Measurements from ENCODE around the gene SHISA9.
"Not testable (repeated sequence)": the region's sequence is repeated elsewhere in the genome, so short reads cannot be mapped to it uniquely, and the experiment has no call there.

DNA sequence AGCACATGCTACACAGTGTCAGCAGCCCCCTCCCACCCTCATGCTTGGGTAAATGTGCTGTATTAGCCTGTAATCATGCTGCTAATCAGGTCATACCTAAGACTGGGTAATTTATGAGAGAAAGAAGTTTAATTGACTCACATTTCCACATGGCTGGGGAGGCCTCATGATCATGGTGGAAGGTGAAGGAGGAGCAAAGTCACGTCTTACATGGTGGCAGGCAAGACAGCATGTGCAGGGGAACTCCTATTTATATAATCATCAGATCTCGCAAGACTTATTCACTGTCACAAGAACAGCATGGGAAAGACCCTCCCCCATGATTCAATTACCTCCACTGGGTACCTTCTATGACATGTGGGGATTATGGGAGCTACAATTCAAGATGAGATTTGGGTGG, 44.0 kb upstream of the SHISA9 start:
- TF ChIP-seq TAF1 (conservative IDR thresholded peaks at IDR 0.05); YY1 (IDR thresholded peaks at IDR 0.05); JUND (IDR thresholded peaks at IDR 0.05); SP1 (IDR thresholded peaks at IDR 0.05); RAD21 (IDR thresholded peaks at IDR 0.05); NR2F2 (IDR thresholded peaks at IDR 0.05): not testable (repeated sequence)
- TF ChIP-seq, protein P1, sequence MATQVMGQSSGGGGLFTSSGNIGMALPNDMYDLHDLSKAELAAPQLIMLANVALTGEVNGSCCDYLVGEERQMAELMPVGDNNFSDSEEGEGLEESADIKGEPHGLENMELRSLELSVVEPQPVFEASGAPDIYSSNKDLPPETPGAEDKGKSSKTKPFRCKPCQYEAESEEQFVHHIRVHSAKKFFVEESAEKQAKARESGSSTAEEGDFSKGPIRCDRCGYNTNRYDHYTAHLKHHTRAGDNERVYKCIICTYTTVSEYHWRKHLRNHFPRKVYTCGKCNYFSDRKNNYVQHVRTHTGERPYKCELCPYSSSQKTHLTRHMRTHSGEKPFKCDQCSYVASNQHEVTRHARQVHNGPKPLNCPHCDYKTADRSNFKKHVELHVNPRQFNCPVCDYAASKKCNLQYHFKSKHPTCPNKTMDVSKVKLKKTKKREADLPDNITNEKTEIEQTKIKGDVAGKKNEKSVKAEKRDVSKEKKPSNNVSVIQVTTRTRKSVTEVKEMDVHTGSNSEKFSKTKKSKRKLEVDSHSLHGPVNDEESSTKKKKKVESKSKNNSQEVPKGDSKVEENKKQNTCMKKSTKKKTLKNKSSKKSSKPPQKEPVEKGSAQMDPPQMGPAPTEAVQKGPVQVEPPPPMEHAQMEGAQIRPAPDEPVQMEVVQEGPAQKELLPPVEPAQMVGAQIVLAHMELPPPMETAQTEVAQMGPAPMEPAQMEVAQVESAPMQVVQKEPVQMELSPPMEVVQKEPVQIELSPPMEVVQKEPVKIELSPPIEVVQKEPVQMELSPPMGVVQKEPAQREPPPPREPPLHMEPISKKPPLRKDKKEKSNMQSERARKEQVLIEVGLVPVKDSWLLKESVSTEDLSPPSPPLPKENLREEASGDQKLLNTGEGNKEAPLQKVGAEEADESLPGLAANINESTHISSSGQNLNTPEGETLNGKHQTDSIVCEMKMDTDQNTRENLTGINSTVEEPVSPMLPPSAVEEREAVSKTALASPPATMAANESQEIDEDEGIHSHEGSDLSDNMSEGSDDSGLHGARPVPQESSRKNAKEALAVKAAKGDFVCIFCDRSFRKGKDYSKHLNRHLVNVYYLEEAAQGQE (IDR thresholded peaks at IDR 0.05), result not testable (repeated sequence)
- TF ChIP-seq, protein P2, sequence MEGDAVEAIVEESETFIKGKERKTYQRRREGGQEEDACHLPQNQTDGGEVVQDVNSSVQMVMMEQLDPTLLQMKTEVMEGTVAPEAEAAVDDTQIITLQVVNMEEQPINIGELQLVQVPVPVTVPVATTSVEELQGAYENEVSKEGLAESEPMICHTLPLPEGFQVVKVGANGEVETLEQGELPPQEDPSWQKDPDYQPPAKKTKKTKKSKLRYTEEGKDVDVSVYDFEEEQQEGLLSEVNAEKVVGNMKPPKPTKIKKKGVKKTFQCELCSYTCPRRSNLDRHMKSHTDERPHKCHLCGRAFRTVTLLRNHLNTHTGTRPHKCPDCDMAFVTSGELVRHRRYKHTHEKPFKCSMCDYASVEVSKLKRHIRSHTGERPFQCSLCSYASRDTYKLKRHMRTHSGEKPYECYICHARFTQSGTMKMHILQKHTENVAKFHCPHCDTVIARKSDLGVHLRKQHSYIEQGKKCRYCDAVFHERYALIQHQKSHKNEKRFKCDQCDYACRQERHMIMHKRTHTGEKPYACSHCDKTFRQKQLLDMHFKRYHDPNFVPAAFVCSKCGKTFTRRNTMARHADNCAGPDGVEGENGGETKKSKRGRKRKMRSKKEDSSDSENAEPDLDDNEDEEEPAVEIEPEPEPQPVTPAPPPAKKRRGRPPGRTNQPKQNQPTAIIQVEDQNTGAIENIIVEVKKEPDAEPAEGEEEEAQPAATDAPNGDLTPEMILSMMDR (IDR thresholded peaks at IDR 0.05; ENCODE audit: low read depth, low read length, missing input control), result not testable (repeated sequence)
- TF ChIP-seq, protein P3, sequence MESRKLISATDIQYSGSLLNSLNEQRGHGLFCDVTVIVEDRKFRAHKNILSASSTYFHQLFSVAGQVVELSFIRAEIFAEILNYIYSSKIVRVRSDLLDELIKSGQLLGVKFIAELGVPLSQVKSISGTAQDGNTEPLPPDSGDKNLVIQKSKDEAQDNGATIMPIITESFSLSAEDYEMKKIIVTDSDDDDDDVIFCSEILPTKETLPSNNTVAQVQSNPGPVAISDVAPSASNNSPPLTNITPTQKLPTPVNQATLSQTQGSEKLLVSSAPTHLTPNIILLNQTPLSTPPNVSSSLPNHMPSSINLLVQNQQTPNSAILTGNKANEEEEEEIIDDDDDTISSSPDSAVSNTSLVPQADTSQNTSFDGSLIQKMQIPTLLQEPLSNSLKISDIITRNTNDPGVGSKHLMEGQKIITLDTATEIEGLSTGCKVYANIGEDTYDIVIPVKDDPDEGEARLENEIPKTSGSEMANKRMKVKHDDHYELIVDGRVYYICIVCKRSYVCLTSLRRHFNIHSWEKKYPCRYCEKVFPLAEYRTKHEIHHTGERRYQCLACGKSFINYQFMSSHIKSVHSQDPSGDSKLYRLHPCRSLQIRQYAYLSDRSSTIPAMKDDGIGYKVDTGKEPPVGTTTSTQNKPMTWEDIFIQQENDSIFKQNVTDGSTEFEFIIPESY (IDR thresholded peaks at IDR 0.05), result not testable (repeated sequence)
- TF ChIP-seq, protein P4, sequence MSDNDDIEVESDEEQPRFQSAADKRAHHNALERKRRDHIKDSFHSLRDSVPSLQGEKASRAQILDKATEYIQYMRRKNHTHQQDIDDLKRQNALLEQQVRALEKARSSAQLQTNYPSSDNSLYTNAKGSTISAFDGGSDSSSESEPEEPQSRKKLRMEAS (IDR thresholded peaks at IDR 0.05), result not testable (repeated sequence)
